Measurements from ENCODE around the gene LRRC74A. TPM values are rescaled to one million over a fixed set of nuclear protein-coding genes. Genes with fewer than 3 reads are reported as not detected.
A peak's percentile ranks its signal among the peaks of the same experiment; 100 is the strongest.

Gene LRRC74A
- total RNA-seq, 2 experiments from 2014 or later = not detected

GRCh38 chr14:76806446-76806845 is 19.8 kb upstream of the LRRC74A start:
- Mint-ChIP-seq H3K4me3 (no peak overlapping the region), H3K36me3 (ENCODE audit: low read depth) (peaks cover 60% of the 10 kb centered on the region), H3K4me1 (ENCODE audit: low read depth) (peaks cover 23% of the 10 kb centered on the region), H3K27ac (no peak overlapping the region), H3K9me3 (no peaks in the 10 kb centered on the region), H3K27me3 (no peaks in the 10 kb centered on the region)
- no peak for ATAC-seq
- CTCF ChIA-PET = interaction anchor here (0.6 to 1.4 kb wide), 2 partner anchors 27 to 265 kb away, joined by 3 read pairs; no protein-coding TSS in a partner anchor
- intact Hi-C loops (cut with micrococcal nuclease) = no loop called here
- no peak for TF ChIP-seq CTCF (IDR thresholded peaks at IDR 0.05)
- no peak for DNase-seq
- POLR2A ChIA-PET = interaction anchor here (1.2 kb wide), 1 partner anchor 19 kb away, joined by 3 read pairs; no protein-coding TSS in a partner anchor

- ATAC-seq (no peak), DNase-seq (no peak)
- no peak for TF ChIP-seq CTCF (IDR thresholded peaks at IDR 0.05)
- intact Hi-C loops (cut with micrococcal nuclease) = no loop called here
- Mint-ChIP-seq H3K4me3 (no peak overlapping the region), H3K36me3 (ENCODE audit: low read depth) (peaks cover 48% of the 10 kb centered on the region), H3K4me1 (ENCODE audit: low read depth) (peaks cover 23% of the 10 kb centered on the region), H3K9me3 (no peaks in the 10 kb centered on the region), H3K27me3 (no peaks in the 10 kb centered on the region), H3K27ac (no peak overlapping the region)
- ChIA-PET POLR2A (interaction anchor here (1.2 kb wide), 1 partner anchor 11 kb away, joined by 3 read pairs; no protein-coding TSS in a partner anchor), CTCF (interaction anchor here (0.9 to 1.0 kb wide), 2 partner anchors 23 to 24 kb away, joined by 3 read pairs; no protein-coding TSS in a partner anchor)
These were observed 18.2 kb upstream of the LRRC74A start for GRCh38 chr14:76808011-76808410.

- POLR2A ChIA-PET = interaction anchor here (0.7 kb wide), 1 partner anchor 40 kb away, joined by 3 read pairs; no protein-coding TSS in a partner anchor
These were observed 17.2 kb upstream of the LRRC74A start for GRCh38 chr14:76808990-76809389.

GRCh38 chr14:76810525-76810924 is 15.7 kb upstream of the LRRC74A start:
- intact Hi-C loops (cut with micrococcal nuclease) = no loop called here
- ChIA-PET CTCF (interaction anchor here (0.6 to 4.8 kb wide), 9 partner anchors 8 to 260 kb away, joined by 3 to 36 read pairs (median 3); no protein-coding TSS in a partner anchor), POLR2A (interaction anchor here (0.6 kb wide), 1 partner anchor 905 kb away, joined by 3 read pairs; no protein-coding TSS in a partner anchor)
- Mint-ChIP-seq H3K36me3 (ENCODE audit: low read depth) (peaks cover 25% of the 10 kb centered on the region), H3K27me3 (no peaks in the 10 kb centered on the region), H3K4me1 (ENCODE audit: low read depth) (peaks cover 23% of the 10 kb centered on the region), H3K9me3 (no peaks in the 10 kb centered on the region), H3K4me3 (peak overlapping the region; percentile 86), H3K27ac (peak overlapping the region; percentile 6)
- ATAC-seq = no peak
- no peak for DNase-seq
- TF ChIP-seq CTCF (IDR thresholded peaks at IDR 0.05) = no peak

More at GRCh38 chr14:76808990-76809389, 17.2 kb upstream of the LRRC74A start:
- intact Hi-C loops (cut with micrococcal nuclease) = no loop called here
- Mint-ChIP-seq H3K36me3 (ENCODE audit: low read depth) (peaks cover 39% of the 10 kb centered on the region), H3K27ac (no peak overlapping the region), H3K27me3 (no peaks in the 10 kb centered on the region), H3K4me3 (no peak overlapping the region), H3K9me3 (no peaks in the 10 kb centered on the region), H3K4me1 (ENCODE audit: low read depth) (peaks cover 23% of the 10 kb centered on the region)
- no peak for ATAC-seq
- no peak for TF ChIP-seq CTCF (IDR thresholded peaks at IDR 0.05)
- CTCF ChIA-PET = interaction anchor here (4.8 kb wide), 1 partner anchor 24 kb away, joined by 36 read pairs; no protein-coding TSS in a partner anchor
- no peak for DNase-seq

GRCh38 chr14:76810953-76811400 is 15.2 kb upstream of the LRRC74A start:
- ChIA-PET CTCF (interaction anchor here (0.6 to 4.8 kb wide), 8 partner anchors 8 to 243 kb away, joined by 3 to 36 read pairs (median 3); no protein-coding TSS in a partner anchor), POLR2A (interaction anchor here (0.6 kb wide), 1 partner anchor 904 kb away, joined by 3 read pairs; no protein-coding TSS in a partner anchor)
- H3K4me1 Mint-ChIP-seq (ENCODE audit: low read depth) = peaks cover 23% of the 10 kb centered on the region
- intact Hi-C loops (cut with micrococcal nuclease) = no loop called here
- peak; percentile 22 for ATAC-seq
- no peaks in the 10 kb centered on the region for H3K9me3 Mint-ChIP-seq
- H3K36me3 Mint-ChIP-seq (ENCODE audit: low read depth) = peaks cover 22% of the 10 kb centered on the region
- peak overlapping the region; percentile 6 for H3K27ac Mint-ChIP-seq
- peak; percentile 56 for TF ChIP-seq CTCF (IDR thresholded peaks at IDR 0.05)
- H3K27me3 Mint-ChIP-seq = no peaks in the 10 kb centered on the region
- peak; percentile 27 for DNase-seq
- peak overlapping the region; percentile 86 for H3K4me3 Mint-ChIP-seq
